KMS-11 (cell line): ENCODE data around the gene INTS6L.

Source experiments
- H2AFZ ChIP-seq: fragments of 200-600 bp; sonication (generic); 2 replicates; pipeline ENCODE4 v1.6.1; 2016; ENCODE audit warnings: antibody characterized with exemption, mixed run types, low read depth
- H3K27ac ChIP-seq: fragments of 200-600 bp; sonication (generic); 2 replicates; pipeline ENCODE4 v1.6.1; 2016; ENCODE audit warnings: mild to moderate bottlenecking, mixed run types
- H3K27me3 ChIP-seq: fragments of 200-600 bp; sonication (generic); 2 replicates; pipeline ENCODE4 v1.6.1; 2017; ENCODE audit warnings: mild to moderate bottlenecking, low read depth, mixed run types, moderate library complexity; ENCODE audit not compliant: insufficient read depth
- H3K36me3 ChIP-seq: fragments of 200-600 bp; sonication (generic); 2 replicates; pipeline ENCODE4 v1.6.1; 2017; ENCODE audit warnings: mild to moderate bottlenecking, mixed run types; ENCODE audit not compliant: insufficient read depth
- H3K4me1 ChIP-seq: fragments of 200-600 bp; sonication (generic); 2 replicates; pipeline ENCODE4 v1.6.1; 2016; ENCODE audit warnings: mild to moderate bottlenecking, low read depth, mixed run types; ENCODE audit not compliant: poor library complexity, severe bottlenecking
- H3K4me2 ChIP-seq: fragments of 200-600 bp; sonication (generic); 2 replicates; pipeline ENCODE4 v1.7.0; 2016; ENCODE audit warnings: mild to moderate bottlenecking, mixed run types
- H3K4me3 ChIP-seq: fragments of 200-600 bp; sonication (generic); IDR thresholded peaks from 2 replicates; pipeline ENCODE4 v1.6.1; 2017; ENCODE audit warnings: low read depth, low read length, mixed read lengths; ENCODE audit not compliant: insufficient read depth
- H3K79me2 ChIP-seq: fragments of 200-600 bp; sonication (generic); 2 replicates; pipeline ENCODE4 v1.6.1; 2016; ENCODE audit warnings: low read depth, mixed run types; ENCODE audit not compliant: insufficient read depth
- H3K9ac ChIP-seq: fragments of 200-600 bp; sonication (generic); 2 replicates; pipeline ENCODE4 v1.6.1; 2016; ENCODE audit warnings: mild to moderate bottlenecking, mixed run types
- H4K20me1 ChIP-seq: fragments of 200-600 bp; sonication (generic); 2 replicates; pipeline ENCODE4 v1.6.1; 2016; ENCODE audit warnings: mild to moderate bottlenecking, mixed run types; ENCODE audit not compliant: insufficient read depth
- TF ChIP-seq, protein P1 (sequence below): fragments of 200-600 bp; sonication (generic); conservative IDR thresholded peaks from 2 replicates; pipeline ENCODE4 v1.6.1; 2017; ENCODE audit warnings: low read depth, mild to moderate bottlenecking, antibody characterized with exemption, low read length, moderate library complexity, mixed read lengths

INTS6L gene

DNA sequence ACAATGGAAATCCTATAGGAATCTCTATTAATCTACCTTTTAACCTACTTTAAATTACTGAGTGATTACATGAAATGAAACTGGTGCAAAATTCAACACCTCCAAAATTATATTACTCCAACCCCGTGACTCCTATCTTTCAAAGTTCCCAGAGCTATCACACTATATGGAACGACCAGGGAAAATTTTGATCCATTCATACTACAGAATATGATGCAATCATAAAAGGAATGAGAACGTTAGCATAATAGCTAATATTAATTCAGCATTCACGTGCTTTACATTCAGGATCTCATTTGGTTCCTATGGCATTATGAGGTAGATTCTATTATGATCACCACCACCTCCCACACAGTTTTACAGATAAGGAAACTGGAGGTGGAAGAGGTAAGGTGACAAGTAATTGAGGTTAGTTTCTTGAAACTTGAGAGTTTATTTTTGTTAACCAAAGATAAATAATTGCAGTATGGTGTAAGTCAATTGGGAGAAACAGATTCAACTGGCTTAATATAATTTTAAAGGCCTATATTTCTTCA, 29.4 kb upstream of the INTS6L start:
- Histone ChIP-seq H3K4me1 (peaks cover 26% of the 10 kb centered on the region), H3K9ac (no peak overlapping the region), H3K79me2 (no peaks in the 10 kb centered on the region), H3K36me3 (no peaks in the 10 kb centered on the region), H4K20me1 (no peaks in the 10 kb centered on the region), H3K27ac (no peak overlapping the region), H3K27me3 (no peaks in the 10 kb centered on the region), H2AFZ (no peak overlapping the region), H3K4me3 (no peak overlapping the region), H3K4me2 (no peak overlapping the region)
- TF ChIP-seq, protein P1, sequence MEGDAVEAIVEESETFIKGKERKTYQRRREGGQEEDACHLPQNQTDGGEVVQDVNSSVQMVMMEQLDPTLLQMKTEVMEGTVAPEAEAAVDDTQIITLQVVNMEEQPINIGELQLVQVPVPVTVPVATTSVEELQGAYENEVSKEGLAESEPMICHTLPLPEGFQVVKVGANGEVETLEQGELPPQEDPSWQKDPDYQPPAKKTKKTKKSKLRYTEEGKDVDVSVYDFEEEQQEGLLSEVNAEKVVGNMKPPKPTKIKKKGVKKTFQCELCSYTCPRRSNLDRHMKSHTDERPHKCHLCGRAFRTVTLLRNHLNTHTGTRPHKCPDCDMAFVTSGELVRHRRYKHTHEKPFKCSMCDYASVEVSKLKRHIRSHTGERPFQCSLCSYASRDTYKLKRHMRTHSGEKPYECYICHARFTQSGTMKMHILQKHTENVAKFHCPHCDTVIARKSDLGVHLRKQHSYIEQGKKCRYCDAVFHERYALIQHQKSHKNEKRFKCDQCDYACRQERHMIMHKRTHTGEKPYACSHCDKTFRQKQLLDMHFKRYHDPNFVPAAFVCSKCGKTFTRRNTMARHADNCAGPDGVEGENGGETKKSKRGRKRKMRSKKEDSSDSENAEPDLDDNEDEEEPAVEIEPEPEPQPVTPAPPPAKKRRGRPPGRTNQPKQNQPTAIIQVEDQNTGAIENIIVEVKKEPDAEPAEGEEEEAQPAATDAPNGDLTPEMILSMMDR: no peak

DNA sequence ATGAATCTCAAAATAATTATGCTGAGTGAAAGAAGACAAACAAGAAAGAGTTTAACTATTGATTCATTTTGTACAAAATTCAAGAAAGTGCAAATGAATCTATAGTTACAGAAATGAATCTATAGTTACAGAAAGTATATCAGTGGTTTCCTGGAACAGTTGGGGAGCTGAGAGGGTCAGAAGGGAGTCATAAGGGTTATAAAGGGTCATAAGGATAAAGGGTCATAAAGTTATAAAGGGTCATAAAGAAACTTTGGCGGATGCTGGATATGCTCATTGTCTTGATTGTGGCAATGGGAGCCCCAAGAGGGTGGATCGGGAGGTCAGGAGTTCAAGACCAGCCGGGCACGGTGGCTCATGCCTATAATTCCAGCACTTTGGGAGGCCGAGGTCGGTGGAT, 26.0 kb upstream of the INTS6L start:
- Histone ChIP-seq H3K4me1 (peaks cover 21% of the 10 kb centered on the region), H3K79me2 (no peaks in the 10 kb centered on the region), H3K27ac (no peak overlapping the region), H3K36me3 (no peaks in the 10 kb centered on the region), H3K9ac (no peak overlapping the region), H3K4me3 (no peak overlapping the region), H2AFZ (no peak overlapping the region), H4K20me1 (no peaks in the 10 kb centered on the region), H3K27me3 (no peaks in the 10 kb centered on the region), H3K4me2 (no peak overlapping the region)
- TF ChIP-seq, protein P1: no peak

DNA sequence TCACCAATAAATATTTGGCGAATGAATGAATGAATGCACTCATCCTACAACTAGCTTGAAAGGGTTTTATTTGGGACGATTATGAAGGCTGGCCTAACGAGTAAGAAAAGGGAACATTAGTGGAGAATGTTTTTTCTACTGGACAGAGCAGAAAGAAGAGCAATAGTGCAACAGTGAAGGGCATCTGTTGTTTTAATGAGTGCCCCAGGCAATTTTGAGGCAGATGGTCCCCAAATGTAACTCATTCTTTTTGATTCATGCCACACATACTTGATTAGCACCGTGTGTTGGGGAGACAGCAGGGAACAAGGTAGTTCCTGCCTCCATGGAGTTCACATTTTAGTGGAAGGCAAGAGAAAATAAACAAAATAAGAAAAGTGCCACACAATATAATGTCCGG, 22.7 kb upstream of the INTS6L start:
- no peak overlapping the region for H3K4me3 ChIP-seq
- H3K36me3 ChIP-seq: no peaks in the 10 kb centered on the region
- peaks cover 21% of the 10 kb centered on the region for H3K4me1 ChIP-seq
- no peaks in the 10 kb centered on the region for H3K79me2 ChIP-seq
- H3K27me3 ChIP-seq: no peaks in the 10 kb centered on the region
- no peak overlapping the region for H2AFZ ChIP-seq
- TF ChIP-seq, protein P1: no peak
- no peak overlapping the region for H3K4me2 ChIP-seq
- no peak overlapping the region for H3K27ac ChIP-seq
- no peaks in the 10 kb centered on the region for H4K20me1 ChIP-seq
- no peak overlapping the region for H3K9ac ChIP-seq

DNA sequence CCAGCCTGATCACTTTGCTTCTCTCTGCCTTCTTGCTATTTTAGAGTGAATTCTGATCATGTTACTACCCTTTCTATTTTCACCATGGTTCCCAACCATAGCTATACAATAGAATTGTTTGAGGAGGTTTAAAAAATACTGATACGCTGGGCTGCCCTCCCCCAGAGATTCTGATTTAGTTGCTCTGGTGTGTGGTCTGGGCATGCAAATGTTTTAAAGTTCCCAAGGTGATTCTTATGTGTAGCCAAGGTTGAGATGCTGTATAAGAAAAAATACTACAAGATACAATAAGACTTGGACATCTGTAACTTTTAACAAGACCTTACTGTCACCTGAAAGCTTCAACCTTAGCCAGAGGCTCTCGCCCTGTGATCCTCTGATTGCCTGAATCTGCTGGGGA, 22.2 kb upstream of the INTS6L start:
- Histone ChIP-seq H3K79me2 (no peaks in the 10 kb centered on the region), H3K4me1 (peaks cover 17% of the 10 kb centered on the region), H3K9ac (no peak overlapping the region), H3K4me2 (no peak overlapping the region), H2AFZ (no peak overlapping the region), H3K36me3 (no peaks in the 10 kb centered on the region), H3K27ac (no peak overlapping the region), H3K4me3 (no peak overlapping the region), H3K27me3 (no peaks in the 10 kb centered on the region), H4K20me1 (no peaks in the 10 kb centered on the region)
- TF ChIP-seq, protein P1: no peak
